DND-41 (cell line): ENCODE data around the gene CNDP2.

Experiments
- ATAC-seq: fragments of 200-7000 bp; cut with Tn5 transposase; 3 replicates; pipeline ENCODE4 v1.9.1; 2021; ENCODE audit warnings: low read depth; ENCODE audit not compliant: insufficient read depth
- DNase-seq: peaks from one replicate; pipeline ENCODE4 v3.0.0-alpha.2; 2020
- H2AFZ ChIP-seq: 2 replicates; pipeline ENCODE4 v1.6.0; 2012; ENCODE audit warnings: low read depth, low read length
- H3K27ac ChIP-seq: 2 replicates; pipeline ENCODE4 v1.5.1; 2012; ENCODE audit warnings: low read length, inconsistent platforms
- H3K27me3 ChIP-seq: fragments of 200-600 bp; sonication (generic); 2 replicates; pipeline ENCODE4 v1.6.0; 2012; ENCODE audit warnings: low read length, mild to moderate bottlenecking, inconsistent platforms; ENCODE audit not compliant: insufficient read depth, poor library complexity
- H3K36me3 ChIP-seq: 2 replicates; pipeline ENCODE4 v1.5.1; 2012; ENCODE audit warnings: low read length, inconsistent platforms; ENCODE audit not compliant: insufficient read depth
- H3K4me1 ChIP-seq: 2 replicates; pipeline ENCODE4 v1.5.1; 2012; ENCODE audit warnings: mild to moderate bottlenecking, low read length; ENCODE audit not compliant: insufficient read depth
- H3K4me2 ChIP-seq: 2 replicates; pipeline ENCODE4 v1.6.0; 2012; ENCODE audit warnings: mild to moderate bottlenecking, moderate library complexity, low read length, inconsistent platforms; ENCODE audit not compliant: insufficient read depth
- H3K4me3 ChIP-seq, 2 experiments: fragments of 200-600 bp in 1 of 2; shearing (Covaris generic) in 1 of 2; 2 replicates each; pipeline ENCODE4 v1.5.1; 2012 to 2016; ENCODE audit warnings: inconsistent platforms in 2 of 2, low read length in 2 of 2, mild to moderate bottlenecking in 2 of 2, low read depth in 1 of 2, moderate library complexity in 1 of 2
- H3K79me2 ChIP-seq: 2 replicates; pipeline ENCODE4 v1.6.0; 2012; ENCODE audit warnings: low read length, inconsistent platforms; ENCODE audit not compliant: insufficient read depth
- H3K9ac ChIP-seq: 2 replicates; pipeline ENCODE4 v1.6.0; 2012; ENCODE audit warnings: low read depth, mild to moderate bottlenecking, inconsistent platforms, low read length, moderate library complexity
- H3K9me3 ChIP-seq: 2 replicates; pipeline ENCODE4 v1.5.1; 2012; ENCODE audit warnings: low read length, moderate library complexity, mild to moderate bottlenecking, inconsistent platforms; ENCODE audit not compliant: insufficient read depth, severe bottlenecking
- H4K20me1 ChIP-seq: 2 replicates; pipeline ENCODE4 v1.6.0; 2012; ENCODE audit warnings: low read length; ENCODE audit not compliant: insufficient read depth
- CTCF ChIP-seq: IDR thresholded peaks from 2 replicates; pipeline ENCODE4 v1.5.1; 2012; ENCODE audit warnings: borderline replicate concordance, low read length, moderate library complexity, mild to moderate bottlenecking; ENCODE audit not compliant: poor library complexity, severe bottlenecking; ENCODE audit errors: extremely low read depth
- EZH2 ChIP-seq: IDR thresholded peaks from 3 replicates; pipeline ENCODE4 v1.6.1; 2012; ENCODE audit warnings: borderline replicate concordance, low read depth, mild to moderate bottlenecking, moderate library complexity, low read length, inconsistent platforms; ENCODE audit not compliant: severe bottlenecking

The CNDP2 gene

GRCh38 chr18:74497778-74498177, 1.6 kb downstream of the CNDP2 start:
- Histone ChIP-seq H3K4me2 (peak overlapping the region; percentile 98), H3K4me3 (peak overlapping the region; percentile 7 to 91; a peak in 3 of 4 replicates), H2AFZ (no peak overlapping the region), H3K4me1 (peaks cover 48% of the 10 kb centered on the region), H3K36me3 (peaks cover 37% of the 10 kb centered on the region), H3K27ac (peak overlapping the region; percentile 94; the same call in 1 of the 2 replicates), H3K9ac (peak overlapping the region; percentile 61), H4K20me1 (no peaks in the 10 kb centered on the region), H3K27me3 (peaks cover 7% of the 10 kb centered on the region), H3K79me2 (peaks cover 56% of the 10 kb centered on the region), H3K9me3 (no peaks in the 10 kb centered on the region)
- TF ChIP-seq EZH2 (no peak), CTCF (no peak)
- no peak for DNase-seq
- ATAC-seq: no peak

DNA sequence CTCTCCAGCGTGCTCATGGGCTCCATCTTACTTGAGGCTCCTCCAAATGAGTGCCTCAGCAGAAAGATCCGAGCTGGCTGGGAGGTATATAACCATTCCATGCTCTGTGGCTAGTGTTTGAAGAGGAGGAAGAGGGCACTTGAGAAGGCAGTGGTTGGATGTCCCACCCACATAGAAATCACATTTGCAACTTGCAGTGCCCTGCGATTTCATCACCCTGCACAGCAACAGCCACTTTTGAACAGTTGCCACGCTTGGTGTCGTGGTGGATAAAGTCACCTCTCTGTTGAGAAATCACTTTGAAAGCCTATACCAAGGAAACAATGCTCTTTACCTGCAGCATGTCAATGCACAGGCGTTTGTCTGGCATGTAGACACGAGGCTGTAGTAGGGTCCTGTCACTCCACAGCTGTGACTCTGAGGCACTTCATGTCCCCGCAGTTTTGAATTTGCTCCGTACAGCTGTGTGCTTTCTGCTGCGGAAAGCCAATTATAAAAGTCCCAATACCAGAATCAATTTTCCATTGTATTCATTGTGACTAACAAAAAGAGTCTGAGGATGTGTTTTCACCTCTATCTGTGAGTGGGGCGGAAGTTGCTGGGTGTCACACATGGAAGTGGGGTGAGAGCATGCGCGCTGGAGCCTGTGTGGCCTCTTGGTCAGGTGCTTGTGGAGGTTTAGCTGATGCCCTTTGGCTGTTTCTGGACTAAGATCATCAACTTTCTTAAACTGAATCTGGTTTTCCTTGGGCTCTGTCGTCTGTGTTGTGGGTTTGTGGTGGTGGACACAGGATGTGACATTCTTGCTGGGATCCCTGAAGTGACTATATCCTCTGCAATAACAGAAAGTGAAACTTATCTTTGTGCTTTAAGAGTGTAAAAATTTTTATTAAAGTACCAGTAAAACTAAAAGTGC, 2.8 kb downstream of the CNDP2 start:
- Histone ChIP-seq H3K79me2 (peaks cover 56% of the 10 kb centered on the region), H4K20me1 (no peaks in the 10 kb centered on the region), H3K27ac (peak overlapping the region; percentile 94), H3K4me3 (peak overlapping the region; percentile 23 to 91; a peak in 3 of 4 replicates), H3K4me1 (peaks cover 48% of the 10 kb centered on the region), H3K4me2 (peak overlapping the region; percentile 98), H3K27me3 (peaks cover under 1% of the 10 kb centered on the region), H3K9ac (peak overlapping the region; percentile 61), H2AFZ (peak overlapping the region; percentile 73), H3K9me3 (no peaks in the 10 kb centered on the region), H3K36me3 (peaks cover 47% of the 10 kb centered on the region)
- ATAC-seq (peak; percentile 59), DNase-seq (peak; percentile 79)
- TF ChIP-seq CTCF: no peak
- TF ChIP-seq EZH2: no peak

- Histone ChIP-seq H3K4me3 (peak overlapping the region; percentile 23 to 91; a peak in 3 of 4 replicates), H3K4me2 (peak overlapping the region; percentile 98), H3K27ac (peak overlapping the region; percentile 94), H3K9ac (peak overlapping the region; percentile 61), H3K4me1 (peaks cover 48% of the 10 kb centered on the region), H4K20me1 (no peaks in the 10 kb centered on the region; the same call in 1 of the 2 replicates), H3K27me3 (no peaks in the 10 kb centered on the region), H3K79me2 (peaks cover 56% of the 10 kb centered on the region), H3K9me3 (no peaks in the 10 kb centered on the region), H2AFZ (peak overlapping the region; percentile 73), H3K36me3 (peaks cover 54% of the 10 kb centered on the region)
- peak; percentile 52 for ATAC-seq
- DNase-seq: peak; percentile 71
- TF ChIP-seq CTCF: no peak
- TF ChIP-seq EZH2: no peak
Measured at GRCh38 chr18:74499633-74500032, 3.5 kb downstream of the CNDP2 start.
